HCT116 (cell line): ENCODE measurements around the gene WFDC6.

Experiments
- EZH2 ChIP-seq: fragments of 200-600 bp; sonication (generic); IDR thresholded peaks from 2 replicates; pipeline ENCODE4 v1.6.1; 2017; ENCODE audit warnings: antibody characterized with exemption, mixed run types
- TF ChIP-seq, protein P1 (sequence below), 3 experiments: fragments of 200-600 bp in 1 of 3; sonication (generic) in 1 of 3; IDR thresholded peaks in 2 of 3; conservative IDR thresholded peaks in 1 of 3; 2 replicates each; pipeline ENCODE4 v1.5.1; 2012 to 2017; ENCODE audit warnings: low read depth in 2 of 3, low read length in 2 of 3, antibody characterized with exemption in 1 of 3, borderline replicate concordance in 1 of 3, control low read depth in 1 of 3, mild to moderate bottlenecking in 1 of 3, mixed read lengths in 1 of 3, mixed run types in 1 of 3, moderate library complexity in 1 of 3; ENCODE audit not compliant: insufficient read depth in 1 of 3

DNA sequence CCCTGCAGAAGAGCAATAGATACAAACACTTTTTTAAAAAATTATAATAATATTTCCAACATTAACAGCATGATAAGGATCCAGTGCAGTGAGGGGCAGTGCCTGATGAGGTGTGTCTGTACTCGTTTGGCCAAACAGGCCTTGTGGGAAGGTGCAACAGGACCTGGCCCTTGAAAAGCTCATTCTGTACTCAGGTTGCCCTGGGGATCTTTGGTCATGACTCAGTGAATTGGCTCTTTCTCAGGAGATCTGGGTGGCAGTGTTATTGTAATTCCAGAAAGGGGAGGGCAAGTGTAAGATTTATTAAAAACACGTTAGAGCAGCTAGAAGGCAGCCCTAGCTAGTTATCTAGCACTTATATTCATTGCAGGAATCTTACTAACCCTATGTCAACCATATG, 21.0 kb downstream of the WFDC6 start:
- TF ChIP-seq EZH2, result no peak
- TF ChIP-seq, protein P1, sequence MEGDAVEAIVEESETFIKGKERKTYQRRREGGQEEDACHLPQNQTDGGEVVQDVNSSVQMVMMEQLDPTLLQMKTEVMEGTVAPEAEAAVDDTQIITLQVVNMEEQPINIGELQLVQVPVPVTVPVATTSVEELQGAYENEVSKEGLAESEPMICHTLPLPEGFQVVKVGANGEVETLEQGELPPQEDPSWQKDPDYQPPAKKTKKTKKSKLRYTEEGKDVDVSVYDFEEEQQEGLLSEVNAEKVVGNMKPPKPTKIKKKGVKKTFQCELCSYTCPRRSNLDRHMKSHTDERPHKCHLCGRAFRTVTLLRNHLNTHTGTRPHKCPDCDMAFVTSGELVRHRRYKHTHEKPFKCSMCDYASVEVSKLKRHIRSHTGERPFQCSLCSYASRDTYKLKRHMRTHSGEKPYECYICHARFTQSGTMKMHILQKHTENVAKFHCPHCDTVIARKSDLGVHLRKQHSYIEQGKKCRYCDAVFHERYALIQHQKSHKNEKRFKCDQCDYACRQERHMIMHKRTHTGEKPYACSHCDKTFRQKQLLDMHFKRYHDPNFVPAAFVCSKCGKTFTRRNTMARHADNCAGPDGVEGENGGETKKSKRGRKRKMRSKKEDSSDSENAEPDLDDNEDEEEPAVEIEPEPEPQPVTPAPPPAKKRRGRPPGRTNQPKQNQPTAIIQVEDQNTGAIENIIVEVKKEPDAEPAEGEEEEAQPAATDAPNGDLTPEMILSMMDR (IDR thresholded peaks at IDR 0.05 in 2 of 3, conservative IDR thresholded peaks at IDR 0.05 in 1 of 3; ENCODE audit: borderline replicate concordance in 1 of 3, insufficient read depth in 1 of 3, low read depth in 2 of 3, low read length in 2 of 3), result no peak
